Activated CD8-positive, alpha-beta memory T cell treated with anti-CD3 and anti-CD28 coated beads, Interleukin-2, amount 10 ng/mL, durations not matched to agents 7 days and 5 days (primary cell): ENCODE measurements around the gene TMCO6. TPM values are rescaled to one million over a fixed set of nuclear protein-coding genes. Genes with fewer than 3 reads are reported as not detected.
"Not testable (repeated sequence)": the region's sequence is repeated elsewhere in the genome, so short reads cannot be mapped to it uniquely, and the experiment has no call there.

ENCODE experiments used
- ATAC-seq: fragments of 150-1000 bp; cut with Tn5 transposase; one replicate; pipeline ENCODE4 v1.10.0; 2021; ENCODE audit warnings: moderate library complexity
- CTCF ChIA-PET: fragments of 350-600 bp; sonication (Branson Sonifier 250); formaldehyde crosslinking; loops from one replicate; lab custom pipeline; 2021; ENCODE audit warnings: antibody characterized with exemption; lab: Charles Lee
- DNase-seq: peaks from one replicate; pipeline ENCODE4 v3.0.0-alpha.2; 2020
- H3K27ac Mint-ChIP-seq: one replicate; pipeline ENCODE4 v1.8.0; 2021; ENCODE audit warnings: mild to moderate bottlenecking, mixed read lengths
- H3K27me3 Mint-ChIP-seq: one replicate; pipeline ENCODE4 v1.8.0; 2021; ENCODE audit warnings: mixed read lengths
- H3K36me3 Mint-ChIP-seq: one replicate; pipeline ENCODE4 v1.8.0; 2021; ENCODE audit warnings: mild to moderate bottlenecking, mixed read lengths
- H3K4me1 Mint-ChIP-seq: one replicate; pipeline ENCODE4 v1.8.0; 2021; ENCODE audit warnings: mixed read lengths
- H3K4me3 Mint-ChIP-seq: one replicate; pipeline ENCODE4 v1.8.0; 2021; ENCODE audit warnings: mild to moderate bottlenecking, moderate library complexity, mixed read lengths
- H3K9me3 Mint-ChIP-seq: one replicate; pipeline ENCODE4 v1.8.0; 2022; ENCODE audit warnings: low read depth, mixed read lengths
- total RNA-seq, 2 experiments: library from RNA; stranded (reverse); gene quantifications; one replicate each; pipeline ENCODE4 v1.2.3, GENCODE V29; 2021

Gene TMCO6
- total RNA-seq, result 10 to 100 TPM; 33.1 to 35.3 TPM

DNA sequence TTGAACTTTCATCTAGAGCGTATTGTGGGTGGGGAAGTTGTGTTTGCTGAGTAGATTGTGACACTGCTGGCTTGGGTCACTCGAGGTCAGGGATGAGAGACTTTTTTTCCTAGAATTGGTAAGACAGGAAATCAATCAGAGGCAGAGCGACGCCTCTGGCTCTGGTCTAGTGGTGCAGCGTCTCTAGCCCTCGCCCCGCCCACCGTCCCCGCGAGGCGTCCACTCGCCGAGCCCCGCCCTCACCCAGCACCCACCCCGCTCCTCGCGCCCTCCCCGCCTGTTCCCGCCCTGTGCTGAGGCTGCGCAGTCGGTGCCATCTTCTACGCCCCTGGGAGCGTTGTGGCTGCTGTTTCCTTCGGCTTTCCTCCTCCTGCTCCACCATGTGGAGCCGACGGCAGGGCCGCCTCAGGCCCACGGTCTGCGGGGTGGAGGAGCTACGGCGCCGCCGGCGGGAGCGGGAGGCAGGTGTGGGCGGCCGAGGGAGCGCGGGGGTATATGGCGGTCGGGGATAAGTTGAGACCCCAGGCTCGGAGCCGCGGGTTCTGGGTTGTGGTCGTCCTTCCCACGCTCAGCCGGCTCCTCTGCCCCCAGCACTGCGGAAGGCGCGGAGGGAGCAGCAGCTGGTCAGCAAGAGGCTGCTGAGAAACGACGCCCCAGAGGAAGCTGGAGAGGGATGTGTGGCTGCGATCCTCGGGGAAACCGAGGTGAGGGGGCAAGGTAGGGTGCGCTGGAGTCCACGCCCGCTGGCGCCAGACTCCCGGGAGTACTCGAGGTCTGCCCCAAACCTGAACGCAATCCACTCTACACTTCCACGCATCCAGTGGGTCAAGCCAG is at the start of gene TMCO6:
TMCO6 (plus strand) TSS at position 304 of the 834 bp plus-strand sequence; CDS start at position 381, 77 bp downstream.
- peaks cover 45% of the 10 kb centered on the region for H3K4me1 Mint-ChIP-seq

DNA sequence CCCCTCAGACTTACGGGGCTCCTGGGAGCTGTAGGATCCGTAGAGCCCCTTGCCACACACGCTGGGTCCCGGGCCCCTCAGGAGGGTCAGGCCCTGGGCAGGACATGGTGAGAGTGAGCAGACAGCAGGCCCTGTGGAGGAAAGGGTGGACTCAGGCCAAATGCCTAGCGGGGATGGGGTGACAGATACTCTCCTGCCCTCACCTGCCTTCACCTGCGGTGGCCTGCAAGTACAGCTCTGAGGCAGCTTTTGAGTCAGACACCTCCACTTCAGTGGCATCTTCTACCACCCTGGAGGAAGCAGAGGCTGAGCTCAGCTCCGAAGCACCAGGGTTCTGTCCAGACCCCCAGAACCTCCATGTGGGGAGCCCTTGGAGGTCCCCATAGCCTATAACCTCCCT is 48.4 kb upstream of the TMCO6 start:
- Mint-ChIP-seq H3K27me3 (peaks cover 12% of the 10 kb centered on the region), H3K36me3 (no peaks in the 10 kb centered on the region), H3K4me3 (no peak overlapping the region), H3K27ac (no peak overlapping the region), H3K9me3 (no peaks in the 10 kb centered on the region), H3K4me1 (no peaks in the 10 kb centered on the region)
- CTCF ChIA-PET, result no interaction called here
- DNase-seq, result no peak
- ATAC-seq, result no peak

More for the DNA sequence above, at the start of gene TMCO6:
- CTCF ChIA-PET, result interaction anchor here (0.6 to 5.6 kb wide), 12 partner anchors 8 to 276 kb away, joined by 3 to 34 read pairs (median 5); partner anchors contain the start of genes EIF4EBP3, IK and NDUFA2
- peak within 1 kb of the TSS; percentile 94 for H3K4me3 Mint-ChIP-seq
- peaks cover 8% of the 10 kb centered on the region for H3K36me3 Mint-ChIP-seq
- H3K27me3 Mint-ChIP-seq, result no peaks in the 10 kb centered on the region
- peak within 1 kb of the TSS; percentile 98 for H3K27ac Mint-ChIP-seq
- DNase-seq (peak; percentile 98), ATAC-seq (peak; percentile 96)
- no peaks in the 10 kb centered on the region for H3K9me3 Mint-ChIP-seq

DNA sequence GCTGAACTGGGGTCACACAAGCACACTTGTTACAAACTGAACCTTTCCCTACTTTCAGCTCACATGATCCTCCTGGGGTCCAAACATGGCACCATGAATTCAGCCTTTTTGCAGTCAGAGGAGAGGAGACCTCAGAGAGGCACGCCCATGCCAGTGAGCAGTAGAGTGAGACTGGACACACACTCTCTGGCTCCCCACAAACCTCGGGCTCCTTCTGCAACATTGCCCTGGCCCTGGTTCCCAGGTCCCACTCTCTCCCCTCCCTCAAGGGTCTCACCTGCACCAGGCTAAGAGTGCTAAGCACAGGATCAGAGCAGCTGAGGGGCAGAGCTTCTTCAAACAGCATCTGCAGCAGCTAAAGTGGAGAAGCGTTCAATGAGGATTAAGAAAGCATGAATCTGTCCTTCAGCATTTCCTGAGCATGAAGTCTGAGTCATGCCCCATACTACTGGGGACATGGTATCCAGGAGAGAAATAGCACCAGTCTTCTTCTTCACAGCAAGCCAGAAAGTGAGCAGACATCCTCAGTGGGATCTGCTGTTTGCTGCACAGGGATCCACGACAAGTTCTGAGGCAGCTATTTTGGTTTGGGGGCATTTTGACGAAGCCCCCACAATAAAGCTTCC is 47.4 kb upstream of the TMCO6 start:
- CTCF ChIA-PET, result no interaction called here

DNA sequence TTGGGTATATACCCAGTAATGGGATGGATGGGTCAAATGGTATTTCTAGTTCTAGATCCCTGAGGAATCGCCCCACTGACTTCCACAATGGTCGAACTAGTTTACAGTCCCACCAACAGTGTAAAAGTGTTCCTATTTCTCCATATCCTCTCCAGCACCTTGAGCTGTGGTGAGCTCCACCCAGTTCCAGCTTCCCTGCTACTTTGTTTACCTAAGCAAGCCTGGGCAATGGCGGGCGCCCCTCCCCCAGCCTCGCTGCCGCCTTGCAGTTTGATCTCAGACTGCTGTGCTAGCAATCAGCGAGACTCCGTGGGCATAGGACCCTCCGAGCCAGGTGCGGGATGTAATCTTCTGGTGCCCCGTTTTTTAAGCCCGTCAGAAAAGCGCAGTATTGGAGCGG is 46.2 kb upstream of the TMCO6 start:
- DNase-seq, H3K9me3 Mint-ChIP-seq, ATAC-seq, H3K27ac Mint-ChIP-seq, H3K27me3 Mint-ChIP-seq, H3K4me3 Mint-ChIP-seq, H3K36me3 Mint-ChIP-seq, H3K4me1 Mint-ChIP-seq, CTCF ChIA-PET: not testable (repeated sequence)

More for the DNA sequence above, 47.4 kb upstream of the TMCO6 start:
- Mint-ChIP-seq H3K4me3 (no peak overlapping the region), H3K27ac (no peak overlapping the region), H3K4me1 (no peaks in the 10 kb centered on the region), H3K9me3 (no peaks in the 10 kb centered on the region), H3K27me3 (peaks cover 5% of the 10 kb centered on the region), H3K36me3 (no peaks in the 10 kb centered on the region)
- DNase-seq, result no peak
- ATAC-seq, result no peak

DNA sequence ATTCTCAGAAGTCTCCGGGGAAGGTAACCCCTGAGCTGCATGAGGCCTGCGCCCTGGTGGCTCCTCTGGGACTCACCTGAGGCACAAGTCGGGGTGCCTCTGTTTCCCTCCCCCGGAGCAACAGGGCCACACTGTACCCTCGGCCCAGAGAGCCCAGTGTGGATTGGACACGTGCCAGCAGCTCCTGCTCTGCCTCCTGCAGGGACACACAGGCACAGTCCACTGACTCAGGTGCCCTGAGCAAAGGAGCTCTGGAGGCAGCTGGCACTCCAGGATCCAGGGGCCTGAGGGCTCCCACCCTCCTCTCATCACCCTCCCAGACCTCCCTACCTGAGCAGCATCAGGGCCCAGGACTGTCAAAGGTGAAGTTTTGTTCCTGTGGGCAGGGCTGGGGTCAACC is 45.1 kb upstream of the TMCO6 start:
- H3K4me3 Mint-ChIP-seq, result no peak overlapping the region
- no peaks in the 10 kb centered on the region for H3K27me3 Mint-ChIP-seq
- CTCF ChIA-PET, result interaction anchor here (0.6 kb wide), 1 partner anchor 169 kb away, joined by 3 read pairs; no protein-coding TSS in a partner anchor
- H3K9me3 Mint-ChIP-seq, result no peaks in the 10 kb centered on the region
- no peaks in the 10 kb centered on the region for H3K4me1 Mint-ChIP-seq
- H3K27ac Mint-ChIP-seq, result no peak overlapping the region
- ATAC-seq (no peak), DNase-seq (no peak)
- H3K36me3 Mint-ChIP-seq, result no peaks in the 10 kb centered on the region

DNA sequence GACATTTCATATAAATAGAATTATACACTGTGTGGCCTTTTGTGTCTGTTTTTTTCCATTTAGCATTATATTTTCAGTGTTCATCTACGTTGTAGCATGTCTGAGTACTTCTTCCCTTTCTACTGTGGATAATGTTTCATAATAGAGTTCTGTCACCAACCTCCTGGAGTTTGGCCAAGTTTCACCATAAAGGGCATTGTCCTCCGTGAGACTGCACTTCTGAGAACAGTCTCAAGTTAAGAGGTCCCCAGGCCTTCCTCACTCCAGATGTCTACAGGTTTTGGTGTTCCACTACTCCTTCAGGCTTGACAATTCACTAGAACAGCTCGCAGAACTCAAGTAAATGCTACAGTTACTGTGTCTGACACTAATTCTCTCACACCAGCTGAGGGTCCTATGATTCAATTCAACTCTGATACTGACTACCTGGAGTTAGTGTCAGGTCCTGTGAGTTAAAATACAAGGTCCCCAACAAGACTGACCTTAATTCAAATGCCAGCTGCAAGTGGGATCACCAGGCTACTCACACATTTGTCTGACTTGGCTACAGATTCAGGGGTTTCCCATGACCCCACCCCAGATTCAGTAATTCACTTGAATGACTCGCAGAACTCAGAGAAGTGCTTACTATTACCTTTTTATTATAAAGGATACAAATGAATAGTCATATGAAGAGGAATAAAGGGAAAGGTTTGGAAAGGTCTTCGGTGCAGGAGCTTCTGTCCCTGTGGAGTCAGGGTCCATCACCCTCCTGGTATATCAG is 43.5 kb upstream of the TMCO6 start:
- Mint-ChIP-seq H3K4me1 (no peaks in the 10 kb centered on the region), H3K9me3 (no peaks in the 10 kb centered on the region), H3K27ac (no peak overlapping the region), H3K36me3 (no peaks in the 10 kb centered on the region), H3K4me3 (no peak overlapping the region), H3K27me3 (no peaks in the 10 kb centered on the region)
- CTCF ChIA-PET, result no interaction called here
- DNase-seq, result no peak
- no peak for ATAC-seq

DNA sequence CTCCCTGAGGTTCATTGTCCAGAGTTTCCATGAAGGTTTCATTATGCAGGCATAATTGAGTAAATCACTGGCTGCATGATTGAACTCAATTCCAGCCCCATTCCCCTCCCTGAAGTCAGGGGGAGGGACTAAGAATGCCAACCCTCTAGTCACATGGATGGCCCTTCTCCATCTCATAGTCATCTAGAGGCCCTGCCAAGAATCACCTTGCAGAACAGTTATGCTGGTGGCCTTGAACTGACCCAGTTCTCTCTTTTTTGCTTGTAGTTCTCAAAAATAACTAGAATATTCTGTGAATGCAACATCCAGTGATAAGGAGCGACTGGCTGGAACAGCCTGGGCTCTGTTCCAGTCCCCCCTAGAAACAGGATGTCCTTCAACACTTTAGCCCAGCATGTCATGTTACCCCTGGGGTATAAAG is 42.9 kb upstream of the TMCO6 start:
- Mint-ChIP-seq H3K9me3 (no peaks in the 10 kb centered on the region), H3K4me1 (no peaks in the 10 kb centered on the region), H3K27ac (no peak overlapping the region), H3K27me3 (no peaks in the 10 kb centered on the region), H3K36me3 (no peaks in the 10 kb centered on the region), H3K4me3 (no peak overlapping the region)
- CTCF ChIA-PET, result no interaction called here
- DNase-seq (no peak), ATAC-seq (no peak)

DNA sequence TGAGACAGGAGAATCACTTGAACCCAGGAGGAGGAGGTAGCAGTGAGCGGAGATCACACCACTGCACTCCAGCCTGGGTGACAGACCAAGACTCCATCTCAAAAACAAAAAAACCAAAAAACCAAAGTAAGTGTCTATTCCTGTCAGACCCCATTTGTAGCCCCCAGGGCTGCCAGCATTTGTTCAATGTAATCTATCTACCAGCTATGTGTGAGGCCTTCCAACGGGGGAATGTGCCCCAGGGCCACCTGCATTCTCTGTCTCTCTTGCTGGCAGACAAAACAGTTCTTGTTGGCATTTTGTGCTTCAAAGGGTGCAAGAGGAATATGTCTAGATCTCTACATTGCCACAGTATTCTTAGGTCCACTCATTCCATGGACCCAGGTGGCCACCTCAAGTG is 40.4 kb upstream of the TMCO6 start:
- Mint-ChIP-seq H3K27ac (no peak overlapping the region), H3K36me3 (no peaks in the 10 kb centered on the region), H3K4me3 (no peak overlapping the region), H3K27me3 (no peaks in the 10 kb centered on the region), H3K4me1 (no peaks in the 10 kb centered on the region), H3K9me3 (no peaks in the 10 kb centered on the region)
- DNase-seq (no peak), ATAC-seq (no peak)
- CTCF ChIA-PET, result no interaction called here

DNA sequence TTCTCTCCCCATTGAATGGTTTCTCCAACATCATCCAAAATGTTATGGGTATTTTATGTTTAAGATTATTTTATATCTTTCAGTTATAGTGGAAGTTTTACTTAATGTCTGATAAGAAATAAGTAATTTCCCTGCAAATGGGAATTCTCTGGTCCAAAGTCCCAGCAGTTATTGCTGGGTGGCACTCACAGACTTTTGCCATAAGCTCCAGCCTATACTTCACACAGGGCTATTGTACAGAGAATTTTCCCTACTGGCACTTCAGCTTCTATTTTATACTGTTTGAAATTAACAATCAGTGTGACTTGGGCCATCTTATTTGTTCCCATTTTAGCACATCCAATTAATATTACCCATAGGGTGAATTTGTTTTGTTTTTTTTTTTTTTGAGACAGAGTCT is 39.2 kb upstream of the TMCO6 start:
- Mint-ChIP-seq H3K27ac (no peak overlapping the region), H3K9me3 (no peaks in the 10 kb centered on the region), H3K4me3 (no peak overlapping the region), H3K27me3 (no peaks in the 10 kb centered on the region), H3K36me3 (no peaks in the 10 kb centered on the region), H3K4me1 (no peaks in the 10 kb centered on the region)
- CTCF ChIA-PET, result no interaction called here
- DNase-seq, result no peak
- ATAC-seq, result no peak

DNA sequence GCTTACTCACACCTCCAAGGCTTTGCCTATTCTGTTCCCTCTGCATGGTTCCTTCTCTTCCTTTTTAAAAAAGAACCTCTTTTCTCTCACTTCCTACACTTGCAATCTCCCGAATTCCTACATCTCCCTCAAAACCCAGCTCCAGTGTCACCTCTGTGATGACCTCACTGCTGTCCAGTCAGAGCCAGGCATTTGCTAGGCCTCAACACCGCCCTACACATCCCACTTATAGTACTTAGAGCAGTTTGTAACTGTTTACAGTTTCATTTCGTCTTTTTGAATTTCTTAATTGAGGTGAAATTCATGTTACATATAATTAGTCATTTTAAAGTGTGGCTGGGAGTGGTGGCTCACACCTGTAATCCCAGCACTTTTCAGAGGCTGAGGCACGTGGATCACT is 37.1 kb upstream of the TMCO6 start:
- no peak for DNase-seq
- Mint-ChIP-seq H3K27me3 (peaks cover 5% of the 10 kb centered on the region), H3K36me3 (no peaks in the 10 kb centered on the region), H3K4me3 (no peak overlapping the region), H3K27ac (no peak overlapping the region), H3K9me3 (no peaks in the 10 kb centered on the region), H3K4me1 (no peaks in the 10 kb centered on the region)
- no peak for ATAC-seq
- CTCF ChIA-PET, result no interaction called here

DNA sequence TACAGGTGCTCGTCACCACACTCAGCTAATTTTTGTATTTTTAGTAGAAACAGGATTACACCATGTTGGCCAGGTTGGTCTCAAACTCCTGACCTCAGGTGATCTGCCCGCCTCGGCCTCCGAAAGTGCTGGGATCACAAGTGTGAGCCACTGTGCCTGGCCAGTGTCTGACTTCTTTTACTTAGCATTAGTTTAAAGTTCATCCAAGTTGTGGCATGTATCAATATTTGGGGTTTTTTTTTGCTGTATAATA is 35.9 kb upstream of the TMCO6 start:
- H3K9me3 Mint-ChIP-seq, DNase-seq, H3K27ac Mint-ChIP-seq, ATAC-seq, H3K36me3 Mint-ChIP-seq, CTCF ChIA-PET, H3K27me3 Mint-ChIP-seq, H3K4me3 Mint-ChIP-seq, H3K4me1 Mint-ChIP-seq: not testable (repeated sequence)

DNA sequence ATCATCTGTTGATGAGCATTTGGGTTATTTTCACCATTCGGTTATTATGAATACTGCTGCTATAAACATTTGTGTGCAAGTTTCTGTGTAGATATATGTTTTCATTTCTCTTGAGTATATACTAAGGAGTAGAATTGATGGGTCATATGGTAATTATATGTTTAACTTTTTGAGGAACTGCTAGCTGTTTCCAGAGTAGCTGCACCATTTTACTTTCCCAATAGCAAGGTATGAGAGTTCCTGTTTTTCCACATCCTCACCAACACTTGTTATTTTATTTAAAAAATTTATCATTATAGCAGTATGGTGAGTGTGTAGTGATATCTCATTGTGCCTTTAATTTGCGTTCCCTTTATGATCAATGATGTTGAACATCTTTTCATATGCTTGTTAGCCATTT is 35.5 kb upstream of the TMCO6 start:
- CTCF ChIA-PET, result no interaction called here
- H3K4me1 Mint-ChIP-seq, result no peaks in the 10 kb centered on the region

DNA sequence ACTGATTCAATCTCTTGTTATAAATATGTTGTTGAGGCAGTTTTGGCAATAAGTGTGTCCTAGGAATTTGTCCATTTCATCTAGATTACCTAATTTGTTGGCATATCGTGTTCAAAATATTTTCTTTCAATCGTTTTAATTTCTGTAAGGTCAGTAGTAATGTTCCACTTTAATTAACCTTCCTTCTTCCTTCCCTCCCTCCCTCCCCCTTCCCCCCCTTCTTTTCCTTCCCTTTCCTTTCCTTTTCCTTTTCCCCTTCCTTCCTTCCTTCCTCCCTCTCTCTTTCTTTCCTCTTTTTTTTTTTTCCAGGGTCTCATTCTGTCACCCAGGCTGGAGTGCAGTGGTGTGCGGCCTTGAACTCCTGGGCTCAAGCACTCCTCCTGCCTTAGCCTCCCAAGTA is 33.4 kb upstream of the TMCO6 start:
- no peak for DNase-seq
- CTCF ChIA-PET, result no interaction called here
- Mint-ChIP-seq H3K27ac (no peak overlapping the region), H3K27me3 (peaks cover 8% of the 10 kb centered on the region), H3K4me3 (no peak overlapping the region), H3K4me1 (peaks cover 2% of the 10 kb centered on the region), H3K9me3 (no peaks in the 10 kb centered on the region), H3K36me3 (no peaks in the 10 kb centered on the region)
- no peak for ATAC-seq

More for the DNA sequence above, 35.5 kb upstream of the TMCO6 start:
- Mint-ChIP-seq H3K27ac (no peak overlapping the region), H3K9me3 (no peaks in the 10 kb centered on the region), H3K36me3 (no peaks in the 10 kb centered on the region), H3K27me3 (peaks cover 5% of the 10 kb centered on the region), H3K4me3 (no peak overlapping the region)
- no peak for DNase-seq
- no peak for ATAC-seq
